Nephron (organoid): Measurements from ENCODE around the gene PCLAF.
"Not testable (repeated sequence)": the region's sequence is repeated elsewhere in the genome, so short reads cannot be mapped to it uniquely, and the experiment has no call there.

Source experiments
- H3K27ac Mint-ChIP-seq, 3 experiments: 2 replicates each; pipeline ENCODE4 v1.8.0; 2020; ENCODE audit warnings: mixed read lengths in 3 of 3, mild to moderate bottlenecking in 2 of 3, moderate library complexity in 1 of 3
- H3K27me3 Mint-ChIP-seq: 2 replicates; pipeline ENCODE4 v1.8.0; 2021; ENCODE audit warnings: low read depth, mild to moderate bottlenecking, moderate library complexity, mixed read lengths
- H3K36me3 Mint-ChIP-seq: 2 replicates; pipeline ENCODE4 v1.8.0; 2020; ENCODE audit warnings: low read depth, mixed read lengths
- H3K4me1 Mint-ChIP-seq: 2 replicates; pipeline ENCODE4 v1.8.0; 2020; ENCODE audit warnings: mixed read lengths
- H3K4me3 Mint-ChIP-seq, 3 experiments: 2 replicates each; pipeline ENCODE4 v1.8.0; 2020; ENCODE audit warnings: mild to moderate bottlenecking in 3 of 3, mixed read lengths in 3 of 3, moderate library complexity in 2 of 3
- H3K9me3 Mint-ChIP-seq: 2 replicates; pipeline ENCODE4 v1.8.0; 2020; ENCODE audit warnings: mixed read lengths
- CTCF ChIP-seq, 3 experiments: fragments of 200-600 bp; sonication (generic); IDR thresholded peaks; one replicate each; pipeline ENCODE4 v1.5.0; 2021; ENCODE audit warnings: antibody characterized with exemption in 3 of 3; ENCODE audit not compliant: unreplicated experiment in 3 of 3

The PCLAF gene

GRCh38 chr15:64373360-64373759 lies 7.9 kb downstream of the PCLAF start:
- no peak overlapping the region for H3K27ac Mint-ChIP-seq
- no peak for TF ChIP-seq CTCF (IDR thresholded peaks at IDR 0.05; ENCODE audit: unreplicated experiment in 3 of 3)
- peaks cover 19% of the 10 kb centered on the region for H3K36me3 Mint-ChIP-seq
- no peaks in the 10 kb centered on the region for H3K9me3 Mint-ChIP-seq
- H3K27me3 Mint-ChIP-seq: no peaks in the 10 kb centered on the region
- no peaks in the 10 kb centered on the region for H3K4me1 Mint-ChIP-seq
- no peak overlapping the region for H3K4me3 Mint-ChIP-seq

- H3K27me3 Mint-ChIP-seq, H3K4me3 Mint-ChIP-seq, H3K4me1 Mint-ChIP-seq, H3K9me3 Mint-ChIP-seq, H3K27ac Mint-ChIP-seq: not testable (repeated sequence)
- H3K36me3 Mint-ChIP-seq: peaks cover 19% of the 10 kb centered on the region
Measured at GRCh38 chr15:64371383-64371782, 9.9 kb downstream of the PCLAF start.

- no peak overlapping the region for H3K4me3 Mint-ChIP-seq
- H3K9me3 Mint-ChIP-seq: no peaks in the 10 kb centered on the region
- no peak overlapping the region for H3K27ac Mint-ChIP-seq
- TF ChIP-seq CTCF (IDR thresholded peaks at IDR 0.05; ENCODE audit: unreplicated experiment in 3 of 3): no peak
- no peaks in the 10 kb centered on the region for H3K27me3 Mint-ChIP-seq
- no peaks in the 10 kb centered on the region for H3K4me1 Mint-ChIP-seq
- H3K36me3 Mint-ChIP-seq: peaks cover 14% of the 10 kb centered on the region
Measured at GRCh38 chr15:64369078-64369607, 12.1 kb downstream of the PCLAF start.

GRCh38 chr15:64361259-64361658 lies 20.0 kb downstream of the PCLAF start:
- Mint-ChIP-seq H3K9me3 (no peaks in the 10 kb centered on the region), H3K36me3 (peaks cover 4% of the 10 kb centered on the region), H3K4me1 (no peaks in the 10 kb centered on the region), H3K4me3 (no peak overlapping the region), H3K27me3 (no peaks in the 10 kb centered on the region), H3K27ac (no peak overlapping the region)
- TF ChIP-seq CTCF (IDR thresholded peaks at IDR 0.05; ENCODE audit: unreplicated experiment in 3 of 3): no peak

GRCh38 chr15:64356710-64357040 lies 24.6 kb downstream of the PCLAF start:
- Mint-ChIP-seq H3K9me3 (no peaks in the 10 kb centered on the region), H3K4me1 (peaks cover 9% of the 10 kb centered on the region), H3K36me3 (no peaks in the 10 kb centered on the region), H3K27ac (peak overlapping the region; percentile 48 to 94 (median 93)), H3K27me3 (peaks cover 4% of the 10 kb centered on the region), H3K4me3 (peak overlapping the region; percentile 88 to 98 (median 93))
- TF ChIP-seq CTCF (IDR thresholded peaks at IDR 0.05; ENCODE audit: unreplicated experiment in 3 of 3): no peak

- Mint-ChIP-seq H3K27me3 (peaks cover 4% of the 10 kb centered on the region), H3K27ac (peak within 1 kb of the TSS; percentile 48 to 94 (median 93)), H3K4me1 (peaks cover 11% of the 10 kb centered on the region), H3K9me3 (no peaks in the 10 kb centered on the region), H3K4me3 (peak within 1 kb of the TSS; percentile 88 to 98 (median 93)), H3K36me3 (no peaks in the 10 kb centered on the region)
- peak; percentile 22 to 47 (median 46) for TF ChIP-seq CTCF (IDR thresholded peaks at IDR 0.05; ENCODE audit: unreplicated experiment in 3 of 3)
Measured at GRCh38 chr15:64355944-64356709, 25.1 kb downstream of the PCLAF start, which contains the start of gene CSNK1G1. Gene CSNK1G1, minus strand, starts transcription at chr15:64356173. Its CDS starts 55,674 bp downstream, at chr15:64300499.
